ENCODE measurements around the gene PBX4. TPM values are rescaled to one million over a fixed set of nuclear protein-coding genes. Genes with fewer than 3 reads are reported as not detected.

Gene PBX4
- total and polyA plus RNA-seq, 2 experiments from 2014 or later, result 2.6 to 4.1 TPM

GRCh38 chr19:19662344-19662743, 43.9 kb upstream of the PBX4 start:
- TF ChIP-seq STAT1 (IDR thresholded peaks at IDR 0.05; ENCODE audit: unreplicated experiment) (no peak), CTCF (conservative IDR thresholded peaks at IDR 0.05; ENCODE audit: low read depth in 2 of 2) (no peak), ZNF114 (CRISPR knock-in tag; IDR thresholded peaks at IDR 0.05) (no peak), ZNF462 (CRISPR knock-in tag; IDR thresholded peaks at IDR 0.05) (no peak), ZNF331 (CRISPR knock-in tag; IDR thresholded peaks at IDR 0.05; ENCODE audit: low read depth) (no peak), NANOG (IDR thresholded peaks at IDR 0.05; ENCODE audit: borderline replicate concordance) (no peak), EZH2phosphoT487 (IDR thresholded peaks at IDR 0.05; ENCODE audit: unreplicated experiment) (no peak), POLR2AphosphoS5 (IDR thresholded peaks at IDR 0.05; ENCODE audit: low read depth) (no peak)
- TF ChIP-seq, protein P1, sequence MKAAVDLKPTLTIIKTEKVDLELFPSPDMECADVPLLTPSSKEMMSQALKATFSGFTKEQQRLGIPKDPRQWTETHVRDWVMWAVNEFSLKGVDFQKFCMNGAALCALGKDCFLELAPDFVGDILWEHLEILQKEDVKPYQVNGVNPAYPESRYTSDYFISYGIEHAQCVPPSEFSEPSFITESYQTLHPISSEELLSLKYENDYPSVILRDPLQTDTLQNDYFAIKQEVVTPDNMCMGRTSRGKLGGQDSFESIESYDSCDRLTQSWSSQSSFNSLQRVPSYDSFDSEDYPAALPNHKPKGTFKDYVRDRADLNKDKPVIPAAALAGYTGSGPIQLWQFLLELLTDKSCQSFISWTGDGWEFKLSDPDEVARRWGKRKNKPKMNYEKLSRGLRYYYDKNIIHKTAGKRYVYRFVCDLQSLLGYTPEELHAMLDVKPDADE (IDR thresholded peaks at IDR 0.05), result no peak
- no peak for ATAC-seq
- H2AFZ ChIP-seq, result no peak overlapping the region
- Mint-ChIP-seq H3K27me3 (ENCODE audit: insufficient read depth, low read depth, poor library complexity) (peaks cover 4% of the 10 kb centered on the region), H3K4me3 (peak overlapping the region; percentile 92), H3K27ac (peak overlapping the region; percentile 93; the same call in 1 of the 2 replicates), H3K36me3 (ENCODE audit: low read depth) (peaks cover 39% of the 10 kb centered on the region), H3K9me3 (no peaks in the 10 kb centered on the region), H3K4me1 (peaks cover 18% of the 10 kb centered on the region)
- H3K27ac ChIP-seq (ENCODE audit: low read depth), result peak overlapping the region; percentile 80
- 0 out of 2 replicates have a peak, but pooled peaks cover under 1% of the 10 kb centered on the region for H3K9me2 ChIP-seq (ENCODE audit: insufficient read depth)
- peaks cover 15% of the 10 kb centered on the region; the same call in 1 of the 2 replicates for H3K36me3 ChIP-seq (ENCODE audit: insufficient read depth)
- H4K20me1 ChIP-seq (replicated peaks; ENCODE audit: insufficient read depth), result peaks cover 12% of the 10 kb centered on the region
- H3K27me3 ChIP-seq (ENCODE audit: insufficient read depth), result no peaks in the 10 kb centered on the region
- H3K79me2 ChIP-seq (replicated peaks; ENCODE audit: insufficient read depth), result peaks cover 44% of the 10 kb centered on the region
- H3K4me1 ChIP-seq (ENCODE audit: insufficient read depth), result peaks cover 10% of the 10 kb centered on the region
- DNase-seq (ENCODE audit: low spot score), result no peak
- H3F3A ChIP-seq (replicated peaks; ENCODE audit: low read depth), result peaks cover 17% of the 10 kb centered on the region
- peak overlapping the region; percentile 95 for H3K4me3 ChIP-seq
- peak overlapping the region; percentile 94 for H3K4me2 ChIP-seq

Data from GM23338 (cell line).